Lower lobe of right lung (tissue), 2 donors: ENCODE measurements around the gene MUC21. TPM values are rescaled to one million over a fixed set of nuclear protein-coding genes. Genes with fewer than 3 reads are reported as not detected.

ENCODE experiments used
- ATAC-seq, 2 donors: fragments of 200-7000 bp; cut with Tn5 transposase; one replicate each; pipeline ENCODE4 v1.9.1; 2020 to 2022; ENCODE audit warnings: mild to moderate bottlenecking in 2 of 2, moderate library complexity in 2 of 2
- DNase-seq: peaks from one replicate; pipeline ENCODE4 v3.0.0-alpha.2; 2020
- H3K27ac ChIP-seq: fragments of 200-600 bp; one replicate; pipeline ENCODE4 v1.8.0; 2022
- H3K27me3 ChIP-seq: fragments of 200-600 bp; one replicate; pipeline ENCODE4 v1.8.0; 2022; ENCODE audit warnings: low read depth
- H3K36me3 ChIP-seq: fragments of 200-600 bp; one replicate; pipeline ENCODE4 v1.8.0; 2022; ENCODE audit warnings: mild to moderate bottlenecking
- H3K4me1 ChIP-seq: fragments of 200-600 bp; one replicate; pipeline ENCODE4 v1.8.0; 2022
- H3K4me3 ChIP-seq: fragments of 200-600 bp; one replicate; pipeline ENCODE4 v1.8.0; 2022; ENCODE audit warnings: mild to moderate bottlenecking
- H3K9me3 ChIP-seq: fragments of 200-600 bp; one replicate; pipeline ENCODE4 v1.8.0; 2022
- intact Hi-C: fragments of 100-400 bp; cut with DNase I; formaldehyde crosslinking; loops from one replicate; pipeline ENCODE4 v1.11.0; 2022
- long read RNA-seq: library from polyadenylated mRNA; unstranded; transcript quantifications from one replicate; pipeline ENCODE4 v2.0.0, GENCODE V29; 2021
- total RNA-seq: library from RNA; stranded (reverse); fragmentation: NEBNext Ultra II Directional; extraction: Animal tissue kit (Norgen Biotek cat#: 25700); gene quantifications from one replicate; pipeline ENCODE4 v1.2.1, GENCODE V29; 2021
- TF ChIP-seq, protein P1 (sequence below): fragments of 200-600 bp; IDR thresholded peaks from one replicate; pipeline ENCODE4 v1.8.0; 2022; ENCODE audit warnings: antibody characterized with exemption, mild to moderate bottlenecking
- donor health status: DM: no; HTN: yes; CAD: no; lungs with severe emphysema.

Gene MUC21
- 3.8 TPM for total RNA-seq
- long read RNA-seq, transcript MUC21-201 (3 exons, 3,651 nt) = major isoform, 7 of 8 reads
- long read RNA-seq, partial matches to known transcripts = 1 of 8 reads
- long read RNA-seq, other reads (novel, unspliced or antisense) = 0 of 8 reads

DNA sequence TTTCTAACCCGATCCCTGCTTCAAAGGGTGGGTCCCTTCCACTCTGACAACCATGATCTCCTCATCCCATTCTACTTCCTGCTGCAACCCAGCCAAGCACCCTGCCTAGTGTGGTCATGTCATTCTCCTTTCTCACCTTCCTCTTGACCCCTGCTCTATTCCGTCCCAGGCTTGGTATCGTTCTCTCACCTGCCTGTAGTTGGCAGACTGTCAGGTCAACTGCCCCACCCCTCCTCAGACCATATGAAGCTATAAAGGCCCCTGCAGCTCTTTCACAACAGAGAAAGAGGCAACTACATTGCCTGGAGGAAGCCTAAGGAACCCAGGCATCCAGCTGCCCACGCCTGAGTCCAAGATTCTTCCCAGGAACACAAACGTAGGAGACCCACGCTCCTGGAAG is at the start of gene MUC21:
MUC21 (plus strand) TSS at position 280 of the 400 bp plus-strand sequence. CDS start 241 bp downstream, outside the sequence.
- peak; percentile 5 to 61 for ATAC-seq
- no peak for DNase-seq
- Histone ChIP-seq H3K9me3 (no peaks in the 10 kb centered on the region), H3K4me3 (no peak within 1 kb of the TSS), H3K4me1 (peaks cover 8% of the 10 kb centered on the region), H3K27me3 (no peaks in the 10 kb centered on the region), H3K27ac (peak within 1 kb of the TSS; percentile 11), H3K36me3 (no peaks in the 10 kb centered on the region)
- TF ChIP-seq, protein P1, sequence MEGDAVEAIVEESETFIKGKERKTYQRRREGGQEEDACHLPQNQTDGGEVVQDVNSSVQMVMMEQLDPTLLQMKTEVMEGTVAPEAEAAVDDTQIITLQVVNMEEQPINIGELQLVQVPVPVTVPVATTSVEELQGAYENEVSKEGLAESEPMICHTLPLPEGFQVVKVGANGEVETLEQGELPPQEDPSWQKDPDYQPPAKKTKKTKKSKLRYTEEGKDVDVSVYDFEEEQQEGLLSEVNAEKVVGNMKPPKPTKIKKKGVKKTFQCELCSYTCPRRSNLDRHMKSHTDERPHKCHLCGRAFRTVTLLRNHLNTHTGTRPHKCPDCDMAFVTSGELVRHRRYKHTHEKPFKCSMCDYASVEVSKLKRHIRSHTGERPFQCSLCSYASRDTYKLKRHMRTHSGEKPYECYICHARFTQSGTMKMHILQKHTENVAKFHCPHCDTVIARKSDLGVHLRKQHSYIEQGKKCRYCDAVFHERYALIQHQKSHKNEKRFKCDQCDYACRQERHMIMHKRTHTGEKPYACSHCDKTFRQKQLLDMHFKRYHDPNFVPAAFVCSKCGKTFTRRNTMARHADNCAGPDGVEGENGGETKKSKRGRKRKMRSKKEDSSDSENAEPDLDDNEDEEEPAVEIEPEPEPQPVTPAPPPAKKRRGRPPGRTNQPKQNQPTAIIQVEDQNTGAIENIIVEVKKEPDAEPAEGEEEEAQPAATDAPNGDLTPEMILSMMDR = no peak
- intact Hi-C loops = no loop called here

DNA sequence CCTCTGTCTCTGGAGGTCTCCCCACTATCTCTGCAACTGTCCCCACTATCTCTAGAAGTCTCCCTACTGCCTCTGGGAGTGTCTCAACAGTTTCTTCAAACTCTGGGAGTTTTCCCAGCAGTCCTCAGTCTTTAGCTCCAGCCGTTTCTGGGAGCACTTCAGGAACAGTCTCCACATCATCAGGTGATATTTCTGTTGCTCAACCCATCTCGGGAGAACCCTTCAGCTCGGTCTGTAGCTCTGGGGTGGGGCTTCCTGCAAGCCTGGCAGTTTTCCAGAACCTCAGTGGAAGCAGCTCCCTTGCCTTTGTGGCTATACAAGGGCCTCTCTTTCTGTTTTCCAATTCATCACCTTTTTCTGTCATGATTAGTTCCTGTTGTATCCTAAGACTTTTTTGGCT is 48.5 kb upstream of the MUC21 start:
- Histone ChIP-seq H3K9me3 (no peaks in the 10 kb centered on the region), H3K36me3 (no peaks in the 10 kb centered on the region), H3K27me3 (no peaks in the 10 kb centered on the region), H3K4me1 (peaks cover 27% of the 10 kb centered on the region), H3K4me3 (peak overlapping the region; percentile 39), H3K27ac (peak overlapping the region; percentile 70)
- intact Hi-C loops = no loop called here
- DNase-seq (peak; percentile 72), ATAC-seq (peak; percentile 49 to 55)
- TF ChIP-seq, protein P1 = no peak

DNA sequence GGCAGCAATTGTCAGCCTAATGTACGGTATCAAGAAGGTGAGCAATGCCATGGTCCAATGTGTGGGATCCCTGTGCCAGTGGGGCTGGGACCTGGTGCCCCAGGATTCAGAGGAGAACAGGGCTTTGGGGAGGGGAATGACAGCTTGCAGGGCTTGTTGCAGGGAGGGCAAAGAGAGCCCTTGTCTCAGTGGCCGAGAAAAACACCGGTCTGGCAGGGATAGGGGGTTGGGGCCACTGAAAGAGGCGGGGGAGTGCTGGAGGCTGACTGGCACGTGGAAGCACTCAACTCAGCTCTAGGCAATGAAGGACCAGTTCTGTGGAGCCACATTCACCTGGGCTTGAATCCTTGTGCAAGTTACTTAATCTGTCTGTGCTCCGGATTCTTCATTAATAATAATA is 46.3 kb upstream of the MUC21 start:
- TF ChIP-seq, protein P1 = no peak
- peaks cover 29% of the 10 kb centered on the region for H3K4me1 ChIP-seq
- intact Hi-C loops = no loop called here
- H3K27ac ChIP-seq = peak overlapping the region; percentile 31
- H3K36me3 ChIP-seq = no peaks in the 10 kb centered on the region
- H3K27me3 ChIP-seq = no peaks in the 10 kb centered on the region
- H3K9me3 ChIP-seq = no peaks in the 10 kb centered on the region
- H3K4me3 ChIP-seq = peak overlapping the region; percentile 39
- ATAC-seq (peak; percentile 64), DNase-seq (peak; percentile 71)

DNA sequence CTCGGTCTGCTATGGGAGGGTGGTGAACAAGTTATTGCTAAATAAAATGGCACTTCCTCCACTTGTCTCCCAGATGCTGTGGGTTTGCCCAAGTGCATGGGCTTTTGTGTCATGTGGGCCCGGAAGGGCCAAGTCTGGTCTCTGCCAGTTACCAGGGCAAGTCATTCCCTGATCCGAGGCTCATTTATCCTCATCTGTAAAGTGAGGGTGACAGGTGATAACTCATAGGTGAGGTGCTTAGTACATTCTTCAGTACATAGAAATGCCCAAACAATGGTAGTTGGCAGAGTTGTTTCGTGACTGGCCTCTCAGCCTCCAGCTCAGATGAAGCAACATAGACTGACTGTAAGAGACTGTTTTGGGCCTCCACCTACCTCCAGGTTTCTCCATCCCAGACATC is 44.8 kb upstream of the MUC21 start:
- Histone ChIP-seq H3K27ac (no peak overlapping the region), H3K4me3 (no peak overlapping the region), H3K27me3 (no peaks in the 10 kb centered on the region), H3K9me3 (no peaks in the 10 kb centered on the region), H3K4me1 (peaks cover 31% of the 10 kb centered on the region), H3K36me3 (no peaks in the 10 kb centered on the region)
- TF ChIP-seq, protein P1 = no peak
- no peak for ATAC-seq
- intact Hi-C loops = no loop called here
- DNase-seq = no peak

DNA sequence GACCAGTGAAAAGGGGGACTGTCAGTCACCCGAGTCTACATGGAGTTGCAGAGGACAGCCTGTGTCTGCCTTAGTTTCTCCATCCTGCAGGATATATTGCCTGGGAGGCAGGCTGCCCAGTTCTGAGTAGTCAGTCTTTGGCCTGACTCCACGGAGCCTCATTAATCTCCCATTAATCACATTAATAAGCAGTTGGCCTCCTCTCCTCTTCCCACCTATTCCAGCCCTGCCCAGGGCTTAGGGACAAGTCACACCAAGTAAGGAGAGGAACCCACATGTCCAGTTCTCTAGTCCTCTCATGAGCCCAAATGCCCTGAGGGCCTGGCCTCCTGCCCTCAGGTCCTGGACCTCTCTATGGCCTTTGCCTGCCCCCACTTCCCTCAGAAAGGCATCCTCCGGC is 44.0 kb upstream of the MUC21 start:
- intact Hi-C loops = no loop called here
- Histone ChIP-seq H3K27me3 (no peaks in the 10 kb centered on the region), H3K4me3 (no peak overlapping the region), H3K27ac (no peak overlapping the region), H3K36me3 (no peaks in the 10 kb centered on the region), H3K9me3 (no peaks in the 10 kb centered on the region), H3K4me1 (peaks cover 24% of the 10 kb centered on the region)
- TF ChIP-seq, protein P1 = no peak
- DNase-seq = no peak
- no peak for ATAC-seq
